CD1c-positive myeloid dendritic cell (primary cell): ENCODE results near the gene SCAMP5.
A peak's percentile ranks its signal among the peaks of the same experiment; 100 is the strongest.

Source experiments
- DNase-seq: peaks from one replicate; pipeline ENCODE4 v3.0.0-alpha.2; 2016; ENCODE audit errors: extremely low spot score

Gene SCAMP5, protein sequence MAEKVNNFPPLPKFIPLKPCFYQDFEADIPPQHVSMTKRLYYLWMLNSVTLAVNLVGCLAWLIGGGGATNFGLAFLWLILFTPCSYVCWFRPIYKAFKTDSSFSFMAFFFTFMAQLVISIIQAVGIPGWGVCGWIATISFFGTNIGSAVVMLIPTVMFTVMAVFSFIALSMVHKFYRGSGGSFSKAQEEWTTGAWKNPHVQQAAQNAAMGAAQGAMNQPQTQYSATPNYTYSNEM

DNA sequence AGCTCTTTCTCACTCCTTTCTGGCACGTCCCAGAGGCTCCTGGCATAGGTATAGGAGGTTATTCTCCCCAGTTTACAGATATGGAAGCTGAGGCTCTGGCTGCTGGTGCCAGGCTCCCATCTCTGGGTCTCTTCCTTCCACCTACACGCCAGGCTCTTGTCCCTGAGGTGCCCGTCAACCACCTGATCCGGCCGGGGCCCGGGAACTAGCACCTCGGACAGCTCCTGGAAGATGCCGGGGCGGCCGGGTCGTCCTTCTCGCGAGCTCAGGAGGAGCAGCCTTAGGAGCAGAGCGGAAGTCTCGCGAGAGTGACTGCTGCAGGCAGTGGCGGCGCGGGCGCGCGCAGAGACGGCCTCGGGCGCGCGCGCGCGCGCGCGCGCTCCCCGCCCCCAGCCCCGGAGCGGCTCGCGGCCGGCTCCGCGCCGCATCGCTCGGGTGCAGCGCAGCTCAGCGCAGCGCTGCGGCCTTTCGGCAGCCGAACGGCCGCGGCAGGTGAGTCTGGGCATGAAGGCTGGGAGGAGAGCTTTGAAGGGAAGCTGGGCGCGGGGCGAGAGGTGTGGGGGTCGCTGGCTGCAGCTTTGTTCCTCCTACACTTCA lies at the start of gene SCAMP5:
TSS of gene SCAMP5 (plus strand) at position 382 of the 597 bp plus-strand sequence. CDS start 16,277 bp downstream, outside the sequence.
- peak; percentile 95 for DNase-seq

DNA sequence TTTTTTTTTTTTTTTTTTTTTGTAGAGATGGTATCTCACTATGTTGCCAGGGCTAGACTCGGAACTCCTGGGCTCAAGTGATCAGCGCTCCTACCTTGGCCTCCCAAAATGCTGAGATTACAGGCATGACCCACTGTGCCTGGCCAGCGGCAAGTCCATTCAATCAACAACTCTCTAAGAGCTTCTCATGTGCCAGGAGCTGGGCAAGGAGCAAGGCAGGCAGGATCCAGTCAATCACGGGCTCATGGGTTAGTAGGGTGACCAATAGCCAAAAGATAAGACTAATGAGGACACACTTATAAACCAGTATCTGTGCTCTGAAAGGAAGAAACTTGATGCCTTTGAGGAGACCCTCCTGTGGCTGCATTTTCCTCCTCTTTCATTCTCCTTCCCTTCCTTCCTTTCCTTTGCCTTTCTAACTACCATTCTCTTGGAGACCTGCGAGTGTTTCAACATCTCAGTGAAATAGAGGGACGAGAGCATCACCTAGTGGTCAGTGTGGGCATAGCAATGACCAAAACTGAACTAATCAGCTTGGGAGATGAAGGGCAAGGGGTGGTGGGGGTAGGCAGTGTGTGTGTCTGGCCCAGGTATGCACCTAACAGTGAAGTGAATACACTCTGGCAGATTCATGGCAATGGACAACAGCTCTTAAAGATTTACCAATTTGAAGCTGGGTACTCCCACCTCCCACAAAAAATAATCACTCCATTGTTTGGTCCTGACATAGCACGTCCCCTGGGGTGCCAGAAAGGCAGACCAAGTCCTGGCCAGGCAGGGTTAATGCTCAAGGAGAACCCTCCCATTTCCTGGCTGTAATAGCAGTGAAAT lies 45.1 kb upstream of the SCAMP5 start:
- DNase-seq = peak; percentile 86

DNA sequence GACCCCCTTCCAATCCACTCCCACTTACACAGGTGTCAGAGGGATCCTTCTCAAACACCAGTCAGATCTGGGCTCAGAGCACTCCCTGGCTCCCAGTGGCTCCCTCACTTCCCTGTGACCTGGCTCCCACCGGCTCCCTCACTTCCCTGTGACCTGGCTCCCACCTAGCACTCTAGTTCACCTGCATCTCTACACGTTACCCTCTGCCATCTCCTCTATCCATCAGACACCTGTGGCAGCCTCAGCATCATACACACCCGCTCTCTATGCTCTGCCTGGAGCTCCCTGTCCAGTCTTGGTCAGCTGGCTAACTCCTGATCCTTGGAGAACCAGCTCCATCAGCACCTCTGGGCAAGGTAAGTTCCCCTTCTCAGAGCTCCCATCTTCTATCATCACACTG lies 44.4 kb upstream of the SCAMP5 start:
- no peak for DNase-seq

DNA sequence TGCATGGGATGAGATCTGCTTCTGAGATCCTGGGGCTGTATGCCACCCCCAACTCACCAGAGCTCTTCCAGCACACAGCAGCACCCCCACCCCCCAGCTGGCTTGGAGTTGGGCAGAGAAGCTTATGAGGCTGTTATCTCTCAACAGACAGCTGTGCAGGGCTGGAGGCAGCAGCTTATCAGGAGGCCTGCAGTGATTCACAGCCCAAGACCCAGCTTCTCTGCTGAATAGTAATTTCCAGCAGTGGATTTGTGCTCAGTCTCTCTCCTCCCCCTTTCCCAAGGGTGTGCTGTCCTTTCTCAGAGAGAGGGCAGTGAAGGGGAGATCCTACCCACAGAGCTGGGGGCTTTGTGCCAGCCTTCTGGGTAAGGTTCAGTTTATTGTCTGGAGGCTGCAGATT lies 40.8 kb upstream of the SCAMP5 start:
- no peak for DNase-seq

DNA sequence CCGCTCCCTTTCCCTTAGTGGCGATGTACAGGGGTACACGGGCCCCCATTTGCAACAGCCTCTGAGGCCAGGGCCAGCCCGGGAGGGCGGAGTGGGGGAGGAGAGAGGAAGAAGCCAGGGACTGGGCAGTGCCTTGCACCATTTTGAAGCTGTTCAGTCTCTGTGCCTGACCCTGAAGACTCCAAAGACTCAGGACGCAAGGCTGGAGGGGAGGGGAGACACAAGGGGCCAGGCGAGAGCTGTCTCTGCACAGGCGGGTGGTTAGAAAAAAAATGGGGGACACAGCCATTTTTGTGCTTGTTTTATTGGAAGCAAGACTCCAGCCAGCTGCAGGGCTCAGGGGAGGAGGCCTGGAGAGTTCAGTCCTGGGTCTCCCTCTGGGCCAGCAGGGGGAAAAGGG lies 40.3 kb upstream of the SCAMP5 start:
- no peak for DNase-seq

DNA sequence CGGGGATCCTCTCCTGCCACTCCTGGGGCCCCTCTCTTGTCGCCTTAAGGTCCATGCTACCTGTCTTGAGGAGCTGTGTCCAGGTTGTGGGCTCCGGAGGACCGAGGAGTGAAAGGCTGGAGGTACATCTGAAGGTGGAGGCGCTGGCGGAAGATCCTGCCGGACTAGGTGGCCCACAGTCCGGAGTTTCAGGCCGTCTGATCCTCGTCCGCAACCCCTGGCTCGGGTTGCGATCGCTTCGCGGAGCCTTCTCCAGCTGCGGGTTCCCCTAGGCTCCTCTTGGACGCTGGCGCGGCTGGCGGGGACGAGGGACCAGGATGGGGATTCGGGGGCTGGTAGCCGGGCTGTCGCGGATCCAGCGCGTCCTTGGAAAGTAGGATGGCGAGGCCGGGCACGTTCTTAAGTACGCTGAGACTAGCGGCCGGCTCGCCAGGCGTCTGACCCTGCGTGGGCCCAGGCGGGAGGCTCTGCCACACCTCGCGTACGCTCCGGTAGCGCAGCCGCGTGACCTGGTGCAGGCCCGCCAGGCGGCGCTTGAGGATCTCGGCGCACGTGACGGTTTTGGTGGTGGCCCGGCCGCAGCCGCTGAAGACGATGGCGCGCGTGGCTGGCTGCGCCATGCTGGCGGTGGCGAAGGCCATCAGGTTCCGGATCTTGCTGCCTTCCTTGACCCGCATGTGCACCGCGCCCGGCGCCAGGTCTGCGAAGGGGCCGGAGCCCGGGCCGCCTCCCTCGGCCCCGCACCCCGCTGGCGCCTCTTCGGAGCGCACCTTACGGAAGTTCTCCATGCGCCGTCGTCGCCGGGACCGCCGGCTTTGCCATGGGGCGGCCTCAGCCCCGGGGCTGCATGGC lies 39.3 kb upstream of the SCAMP5 start:
- DNase-seq = peak; percentile 83

DNA sequence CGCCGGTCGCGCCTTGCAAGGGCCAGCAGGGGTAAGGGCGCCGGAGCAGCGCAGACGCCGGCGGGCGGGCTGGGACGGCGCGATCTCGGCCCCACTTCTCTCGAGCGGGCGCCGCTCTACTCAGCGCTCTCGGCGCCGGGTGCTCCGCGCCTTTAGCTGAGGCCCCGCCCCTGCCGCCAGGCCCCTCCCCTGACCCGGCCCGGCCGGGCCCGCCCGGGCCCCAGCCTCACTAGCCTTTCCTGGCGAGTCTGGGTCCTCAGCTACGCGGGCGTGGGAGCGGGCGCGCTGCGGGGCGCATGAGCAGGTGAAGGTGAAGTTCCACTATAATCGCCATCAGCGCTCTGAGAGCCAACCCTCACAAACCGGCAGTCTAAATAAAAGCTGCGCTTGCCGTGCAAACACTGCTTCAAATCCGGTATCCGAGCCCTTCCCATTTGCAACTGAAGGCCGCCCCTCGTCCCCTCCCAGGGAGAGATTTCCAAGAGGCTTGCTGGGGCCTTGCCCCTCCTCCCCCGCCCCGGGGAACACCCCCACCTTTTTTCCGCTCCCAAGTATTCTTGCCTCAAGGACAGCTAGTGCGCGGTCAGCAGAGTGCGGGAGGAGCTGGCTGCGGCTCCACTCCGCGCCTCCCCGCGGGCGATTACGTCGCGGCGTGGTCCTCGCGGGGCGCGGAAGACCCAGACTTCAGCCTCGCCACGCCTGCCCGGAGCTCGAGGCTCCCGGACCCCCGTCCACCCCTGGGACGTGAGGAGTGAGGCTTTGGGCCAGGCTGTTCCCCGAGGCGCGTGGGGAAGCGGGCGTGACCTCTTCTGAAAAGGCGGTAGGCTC lies 38.5 kb upstream of the SCAMP5 start, which contains the start of gene RPP25:
TSS of gene RPP25 (minus strand) at position 125 of the 828 bp plus-strand sequence. CDS start 189 bp downstream, outside the sequence.
- DNase-seq = peak; percentile 70

DNA sequence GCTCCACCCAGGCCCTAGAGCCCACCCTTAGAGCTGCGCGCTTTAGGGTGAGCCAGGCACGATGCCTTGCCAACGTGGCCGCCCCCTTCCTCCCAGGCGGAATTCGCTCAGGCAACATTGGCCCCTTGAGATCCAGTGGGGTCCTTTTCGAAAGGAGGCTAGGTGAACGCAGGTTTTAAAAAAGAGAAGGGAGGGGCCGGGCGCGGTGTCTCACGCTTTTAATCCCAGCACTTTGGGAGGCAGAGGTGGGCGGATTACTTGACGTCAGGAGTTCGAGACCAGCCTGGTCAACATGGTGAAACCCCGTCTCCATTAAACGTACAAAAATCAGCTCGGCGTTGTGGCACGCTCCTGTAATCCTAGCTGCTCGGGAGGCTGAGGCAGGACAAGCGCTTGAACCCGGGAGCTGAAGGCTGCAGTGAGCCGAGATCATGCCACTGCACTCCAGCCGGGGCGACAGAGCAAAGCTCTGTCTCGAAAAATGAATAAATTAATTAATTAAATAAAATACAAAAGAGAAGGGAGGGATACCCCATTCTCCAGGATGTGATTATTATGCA lies 37.8 kb upstream of the SCAMP5 start:
- no peak for DNase-seq

DNA sequence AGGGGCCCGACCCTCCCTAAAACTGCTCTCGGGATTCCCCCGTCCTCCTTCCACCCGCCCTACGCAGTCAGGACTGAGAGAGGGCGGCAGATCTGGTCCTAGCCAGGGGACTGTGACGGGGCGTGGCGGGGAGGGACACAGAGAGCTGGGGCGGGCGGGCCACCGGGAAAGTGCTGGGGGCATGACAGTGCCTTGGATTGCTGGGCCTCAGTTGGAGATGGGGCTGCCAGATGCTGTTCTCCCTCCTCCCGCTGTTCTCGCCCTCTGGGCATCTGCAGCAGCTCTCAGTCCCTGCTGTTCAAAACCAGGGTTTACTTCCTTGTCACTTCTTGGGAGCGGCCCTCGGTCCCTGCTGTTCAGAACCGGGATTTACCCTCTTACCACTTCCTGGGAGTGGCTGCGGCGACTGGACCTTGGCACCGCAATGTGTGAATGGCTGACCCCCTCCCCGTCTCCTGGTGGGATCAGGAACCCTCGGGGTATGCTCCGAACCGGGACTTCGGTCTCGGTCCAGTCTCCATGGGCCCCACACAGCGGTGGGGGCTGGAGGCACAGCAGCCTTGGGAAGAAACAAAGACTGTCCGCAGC lies 36.9 kb upstream of the SCAMP5 start:
- peak; percentile 48 for DNase-seq

DNA sequence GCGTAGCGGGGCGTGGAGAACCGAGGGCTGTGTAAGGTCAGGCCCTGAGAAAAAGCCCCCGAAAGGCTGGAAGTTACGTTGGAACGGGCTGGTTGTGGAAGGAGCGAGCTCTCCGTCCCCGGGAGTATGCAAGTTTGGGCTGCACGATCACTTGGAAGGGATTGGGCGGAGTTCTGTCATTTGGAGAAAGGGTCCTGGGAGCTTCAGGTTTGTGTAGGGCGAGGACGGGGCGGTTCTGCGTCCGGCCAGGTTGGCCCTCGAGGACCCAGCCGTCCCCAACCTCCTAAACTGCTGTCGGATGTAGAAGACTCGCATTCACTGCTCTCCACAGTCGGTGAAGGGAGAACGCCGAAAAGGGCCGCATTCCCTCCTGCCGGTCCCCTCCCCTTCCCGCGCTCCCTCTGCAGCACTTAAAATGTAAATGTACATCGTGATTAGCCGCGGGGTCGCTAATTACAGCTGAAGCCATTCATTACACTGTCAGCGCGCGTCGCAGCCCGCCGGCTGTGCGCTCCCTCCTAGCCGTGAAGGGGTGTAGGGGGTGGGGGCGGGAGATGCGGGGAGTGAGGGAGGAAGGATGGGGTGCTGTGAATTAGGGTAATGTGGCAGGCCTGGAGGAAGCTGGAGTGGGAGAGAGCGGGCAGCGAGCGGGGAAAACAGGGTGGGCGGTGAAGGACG lies 36.3 kb upstream of the SCAMP5 start:
- DNase-seq = no peak

DNA sequence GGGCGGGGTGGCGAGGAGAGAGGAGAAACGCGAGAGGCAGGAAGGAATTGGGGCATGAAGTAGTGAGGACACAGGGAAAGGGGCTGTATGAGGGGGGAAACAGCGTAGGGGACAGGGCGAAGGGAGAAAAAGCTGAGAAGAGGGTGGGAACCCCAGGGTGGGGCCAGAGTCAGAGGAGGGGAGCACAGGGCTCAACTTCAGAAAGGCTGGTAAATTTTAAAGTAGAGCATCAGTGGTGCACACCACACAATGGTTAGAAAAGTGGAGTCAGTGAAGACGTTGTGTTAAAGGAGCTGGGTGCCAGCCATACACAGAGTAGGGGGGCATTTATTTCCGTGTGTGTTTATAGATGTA lies 35.8 kb upstream of the SCAMP5 start:
- DNase-seq = no peak

DNA sequence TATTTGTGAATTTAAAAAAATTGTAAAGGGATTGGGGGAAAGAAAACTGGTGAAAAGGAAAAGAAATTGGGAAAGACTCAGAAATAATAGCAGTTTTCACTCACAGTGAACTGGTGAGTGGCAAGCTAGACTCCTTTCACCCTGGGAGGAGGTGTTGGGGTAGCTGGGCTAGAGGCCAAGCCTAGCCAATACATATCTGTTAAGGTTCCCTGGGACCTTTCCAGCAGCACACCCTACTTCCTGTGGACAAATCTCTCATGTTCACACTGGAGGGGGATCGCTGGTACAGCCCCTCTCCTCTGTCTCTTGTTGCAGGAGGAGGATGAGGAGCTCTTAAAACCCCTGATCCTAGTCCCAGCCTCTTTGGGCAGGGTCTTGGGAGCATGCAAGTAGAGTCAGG lies 35.1 kb upstream of the SCAMP5 start:
- no peak for DNase-seq

DNA sequence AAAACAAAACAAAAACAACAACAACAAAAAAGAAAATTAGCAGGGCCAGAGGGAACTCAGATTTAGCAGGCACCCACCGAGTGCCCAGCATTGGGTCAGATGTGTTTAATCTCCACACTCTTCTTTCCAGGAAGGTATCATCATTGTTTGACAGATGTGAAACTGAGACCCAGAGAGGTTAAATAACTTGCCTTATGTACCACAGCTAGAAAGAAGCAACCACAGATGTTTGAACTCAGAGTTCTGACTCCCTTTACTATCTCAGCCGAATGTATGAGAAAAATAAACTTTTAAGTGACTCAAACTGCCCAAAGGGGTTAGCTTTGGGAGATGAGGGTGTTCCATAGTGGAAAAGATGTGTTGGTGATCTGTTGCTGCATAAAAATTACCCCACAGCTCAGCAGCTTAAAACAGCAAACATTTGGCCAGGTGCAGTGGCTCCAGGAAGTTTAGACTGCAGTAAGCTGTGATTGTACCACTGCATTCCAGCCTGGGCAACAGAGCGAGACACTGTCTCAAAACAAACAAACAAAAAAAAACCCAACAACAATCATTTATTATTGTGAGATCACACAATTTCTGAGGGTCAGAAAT lies 34.3 kb upstream of the SCAMP5 start:
- no peak for DNase-seq

DNA sequence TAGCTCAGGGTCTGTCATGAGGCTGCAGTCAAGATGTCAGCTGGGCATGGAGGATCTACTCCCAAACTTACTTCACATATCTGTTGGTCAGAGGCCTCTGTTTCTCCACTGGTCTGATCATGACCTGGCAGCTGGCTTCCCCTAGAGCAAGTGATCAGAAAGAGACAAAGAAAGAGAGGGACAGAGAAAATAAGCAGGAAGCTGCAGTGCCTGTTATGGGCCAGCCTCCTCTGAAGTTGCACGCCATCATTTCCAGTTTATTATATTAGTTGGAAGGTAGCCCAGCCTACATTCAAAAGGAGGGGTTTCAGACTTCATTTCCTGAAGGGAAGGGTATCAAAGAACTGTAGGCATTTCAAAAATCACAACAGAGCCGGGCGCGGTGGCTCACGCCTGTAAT lies 33.7 kb upstream of the SCAMP5 start:
- DNase-seq = no peak

DNA sequence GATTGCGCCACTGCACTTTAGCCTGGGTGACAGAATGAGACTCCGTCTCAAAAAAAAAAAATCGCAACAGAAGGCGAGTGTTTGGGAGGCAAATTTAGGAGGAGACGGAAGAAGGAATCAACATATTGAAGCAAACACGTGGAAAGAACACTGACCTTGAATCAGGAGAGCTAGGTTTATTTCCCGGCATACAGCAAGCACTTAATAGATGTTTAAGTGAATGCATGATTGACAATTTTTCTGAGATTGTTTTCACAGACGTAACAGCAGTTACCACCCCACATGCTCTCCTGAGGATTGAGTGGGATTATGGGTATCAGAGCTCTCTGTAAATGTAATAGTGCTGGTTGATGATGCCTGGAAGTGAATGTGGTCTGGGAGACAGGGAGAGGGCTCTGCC lies 33.1 kb upstream of the SCAMP5 start:
- DNase-seq = no peak

DNA sequence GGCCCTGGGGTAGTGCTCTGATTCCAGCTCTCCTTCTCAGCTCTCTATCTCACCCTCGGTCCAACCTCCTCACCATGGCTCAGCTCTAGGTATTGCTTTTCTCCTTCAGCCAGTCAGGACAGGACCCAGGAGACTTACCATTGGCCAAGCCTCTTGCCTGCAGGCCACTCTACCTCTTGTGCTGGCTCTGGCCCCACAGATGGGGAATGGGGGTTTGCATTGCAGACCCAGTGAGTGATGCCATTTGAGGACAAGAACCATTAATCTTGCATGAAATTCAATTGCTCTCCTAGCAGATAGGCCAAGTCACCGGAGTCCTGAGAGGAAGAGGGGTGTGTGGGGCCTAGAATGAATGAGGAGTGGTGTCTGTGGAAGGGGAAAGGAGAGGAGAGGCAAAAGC lies 32.7 kb upstream of the SCAMP5 start:
- DNase-seq = no peak

DNA sequence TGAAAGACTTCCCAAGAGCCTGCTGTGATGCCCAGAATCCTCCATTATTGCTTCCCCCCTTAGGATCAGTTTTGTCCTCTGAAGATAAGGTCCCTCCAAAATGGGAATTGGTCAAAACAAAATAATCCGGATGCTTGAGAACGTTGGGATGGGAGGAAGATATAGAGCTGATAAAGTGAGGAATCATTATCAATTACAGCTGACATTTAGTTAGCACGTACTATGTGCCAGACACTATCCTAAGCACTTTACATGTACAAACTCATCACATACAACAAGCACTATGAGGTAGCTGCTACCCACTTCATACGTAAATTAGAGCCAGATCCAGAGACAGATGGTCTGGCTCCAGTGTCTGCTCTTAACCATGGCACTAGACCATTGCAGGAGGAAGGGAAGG lies 32.1 kb upstream of the SCAMP5 start:
- no peak for DNase-seq

DNA sequence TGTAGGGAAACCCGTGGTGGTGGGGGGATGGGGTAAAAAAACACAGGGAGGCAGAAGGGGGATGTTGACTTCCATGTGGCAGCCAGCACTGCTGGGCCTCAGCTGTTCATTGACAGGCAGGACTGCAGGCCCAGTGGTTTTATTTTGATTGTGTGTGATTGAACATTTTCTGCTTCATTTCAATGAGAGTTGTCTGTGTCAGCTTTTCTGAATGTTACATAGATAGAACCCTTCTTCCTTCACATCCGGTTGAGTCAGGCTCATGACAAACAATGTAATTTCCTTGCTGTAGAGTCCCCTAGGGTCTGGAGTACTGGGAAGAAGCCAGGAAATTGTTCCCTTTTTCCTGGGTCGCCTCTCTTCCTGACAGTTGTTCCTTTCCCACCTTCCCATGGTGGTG lies 30.6 kb upstream of the SCAMP5 start:
- DNase-seq = no peak

DNA sequence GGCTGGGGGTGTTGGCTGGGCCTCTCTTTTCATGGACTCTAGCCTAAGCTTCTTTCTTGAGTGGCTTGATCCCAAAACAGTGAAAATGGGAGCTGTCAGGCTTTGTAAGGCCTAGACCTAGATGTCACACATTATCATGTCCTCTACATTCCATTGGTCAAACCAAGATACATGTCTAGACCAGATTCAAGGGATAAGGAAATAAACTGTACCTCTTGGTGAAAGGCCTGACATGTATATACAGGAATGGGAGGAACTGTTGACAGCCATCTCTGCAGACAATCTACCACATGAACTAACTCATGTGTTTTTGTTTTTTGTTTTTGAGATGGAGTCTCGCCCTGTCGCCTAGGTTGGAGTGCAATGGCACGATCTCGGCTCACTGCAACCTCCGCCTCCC lies 27.7 kb upstream of the SCAMP5 start:
- DNase-seq = no peak
